ENCODE data around the gene CACNA1C. TPM values are rescaled to one million over a fixed set of nuclear protein-coding genes. Genes with fewer than 3 reads are reported as not detected.
"Not testable (repeated sequence)": the region's sequence is repeated elsewhere in the genome, so short reads cannot be mapped to it uniquely, and the experiment has no call there.

The CACNA1C gene
- total RNA-seq, 1 donor from 2014 or later = 102 TPM

DNA sequence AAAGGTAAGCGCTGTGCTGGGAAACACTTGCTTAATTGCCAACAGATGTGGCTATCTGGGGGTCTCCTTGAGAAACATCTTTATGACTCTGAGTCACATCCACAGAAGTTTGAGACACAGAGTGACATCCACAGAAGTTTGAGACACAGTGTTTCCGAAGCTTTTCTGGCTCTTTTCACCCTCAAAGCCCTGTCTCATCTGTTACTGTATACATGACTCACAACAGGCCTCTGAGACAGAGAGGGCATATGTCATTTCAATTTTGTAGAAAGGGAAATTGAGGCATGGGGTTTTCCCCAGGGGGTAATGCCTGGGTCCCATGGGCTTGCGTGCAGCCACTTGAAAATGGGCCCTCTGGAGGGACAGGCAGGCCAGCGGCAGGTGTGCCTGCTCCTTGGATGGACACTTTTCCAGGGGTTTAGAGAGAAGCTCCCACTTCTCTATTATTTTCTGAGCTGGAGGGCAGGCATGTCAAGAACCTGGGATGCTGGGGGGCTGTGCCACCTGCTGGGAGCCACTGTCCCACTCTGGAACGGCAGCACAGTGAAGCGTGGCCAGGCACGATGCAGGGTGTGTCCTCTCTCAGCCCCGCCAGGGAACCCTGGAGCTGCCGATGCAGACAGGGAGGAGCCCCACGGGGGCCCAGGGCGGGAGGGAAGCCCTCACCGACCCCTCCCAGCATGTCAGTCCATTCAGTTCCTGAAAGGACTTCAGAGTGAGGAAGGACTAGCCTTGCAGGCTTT, 630.7 kb downstream of the CACNA1C start:
- intact Hi-C loops (cut with DNase I) = no loop called here
- Histone ChIP-seq H3K27me3 (no peaks in the 10 kb centered on the region), H3K4me1 (no peaks in the 10 kb centered on the region), H3K4me3 (no peak overlapping the region), H3K9me3 (no peaks in the 10 kb centered on the region), H3K36me3 (peaks cover 83 to 90% of the 10 kb centered on the region in 2 donors), H3K27ac (no peak overlapping the region)
- TF ChIP-seq, protein P1, sequence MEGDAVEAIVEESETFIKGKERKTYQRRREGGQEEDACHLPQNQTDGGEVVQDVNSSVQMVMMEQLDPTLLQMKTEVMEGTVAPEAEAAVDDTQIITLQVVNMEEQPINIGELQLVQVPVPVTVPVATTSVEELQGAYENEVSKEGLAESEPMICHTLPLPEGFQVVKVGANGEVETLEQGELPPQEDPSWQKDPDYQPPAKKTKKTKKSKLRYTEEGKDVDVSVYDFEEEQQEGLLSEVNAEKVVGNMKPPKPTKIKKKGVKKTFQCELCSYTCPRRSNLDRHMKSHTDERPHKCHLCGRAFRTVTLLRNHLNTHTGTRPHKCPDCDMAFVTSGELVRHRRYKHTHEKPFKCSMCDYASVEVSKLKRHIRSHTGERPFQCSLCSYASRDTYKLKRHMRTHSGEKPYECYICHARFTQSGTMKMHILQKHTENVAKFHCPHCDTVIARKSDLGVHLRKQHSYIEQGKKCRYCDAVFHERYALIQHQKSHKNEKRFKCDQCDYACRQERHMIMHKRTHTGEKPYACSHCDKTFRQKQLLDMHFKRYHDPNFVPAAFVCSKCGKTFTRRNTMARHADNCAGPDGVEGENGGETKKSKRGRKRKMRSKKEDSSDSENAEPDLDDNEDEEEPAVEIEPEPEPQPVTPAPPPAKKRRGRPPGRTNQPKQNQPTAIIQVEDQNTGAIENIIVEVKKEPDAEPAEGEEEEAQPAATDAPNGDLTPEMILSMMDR (IDR thresholded peaks at IDR 0.05) = no peak
- peak in 1 of 2 donors; percentile 22 for DNase-seq (ENCODE audit: low spot score in 2 of 2)

DNA sequence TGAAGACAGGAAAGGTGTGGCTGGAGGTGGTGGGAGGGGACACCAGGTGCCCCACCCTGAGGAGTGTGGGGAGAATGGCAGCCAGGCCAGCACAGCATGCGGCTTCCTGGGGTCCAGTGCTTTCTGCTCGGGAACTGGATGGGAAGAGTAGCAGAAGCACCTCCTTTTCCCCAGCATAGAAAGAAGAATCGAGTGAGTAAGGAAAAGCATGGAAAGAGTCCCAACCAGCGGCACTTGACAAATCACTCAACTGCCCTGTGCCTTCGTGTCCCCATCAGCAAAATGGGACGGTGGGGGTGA, 631.2 kb downstream of the CACNA1C start:
- peaks cover 84 to 90% of the 10 kb centered on the region in 2 donors for H3K36me3 ChIP-seq
- H3K27ac ChIP-seq; H3K27me3 ChIP-seq; H3K9me3 ChIP-seq; H3K4me3 ChIP-seq; intact Hi-C loops (cut with DNase I); H3K4me1 ChIP-seq: not testable (repeated sequence)
- peak in 1 of 2 donors; percentile 16 for DNase-seq (ENCODE audit: low spot score in 2 of 2)

DNA sequence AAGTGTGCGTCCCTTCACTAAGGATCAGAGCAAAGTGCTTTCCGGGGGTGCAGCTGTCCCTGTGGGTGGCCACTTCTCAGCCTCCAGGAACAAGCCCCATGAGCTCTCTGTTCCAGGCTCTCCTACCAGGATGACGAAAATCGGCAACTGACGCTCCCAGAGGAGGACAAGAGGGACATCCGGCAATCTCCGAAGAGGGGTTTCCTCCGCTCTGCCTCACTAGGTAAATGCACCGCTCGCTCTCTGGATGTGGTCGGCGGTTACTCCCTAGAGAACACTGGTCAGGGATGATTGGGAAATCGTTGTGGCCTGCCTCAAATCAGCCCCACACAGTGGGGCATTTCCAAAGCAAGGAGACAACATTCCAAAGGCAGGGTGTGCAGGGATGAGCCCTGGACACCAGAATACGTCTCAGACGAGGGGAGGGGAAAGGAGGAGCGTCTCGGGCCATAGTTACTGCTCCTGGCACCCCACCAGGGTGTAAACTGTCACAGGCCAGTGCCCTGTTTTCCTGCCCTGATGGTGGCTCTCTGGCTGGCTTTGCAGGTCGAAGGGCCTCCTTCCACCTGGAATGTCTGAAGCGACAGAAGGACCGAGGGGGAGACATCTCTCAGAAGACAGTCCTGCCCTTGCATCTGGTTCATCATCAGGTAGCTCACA, 633.0 kb downstream of the CACNA1C start:
- H3K36me3 ChIP-seq = peaks cover 84 to 90% of the 10 kb centered on the region in 2 donors
- not testable (repeated sequence) for H3K27me3 ChIP-seq, H3K9me3 ChIP-seq

GRCh38 chr12:2686280-2686646, 633.5 kb downstream of the CACNA1C start:
- H3K36me3 ChIP-seq = peaks cover 82 to 89% of the 10 kb centered on the region in 2 donors

More for the DNA sequence above, 633.0 kb downstream of the CACNA1C start:
- intact Hi-C loops (cut with DNase I); H3K27ac ChIP-seq; DNase-seq (ENCODE audit: low spot score in 2 of 2); H3K4me1 ChIP-seq; H3K4me3 ChIP-seq: not testable (repeated sequence)

GRCh38 chr12:2687058-2687457, 634.3 kb downstream of the CACNA1C start:
- Histone ChIP-seq H3K27me3 (no peaks in the 10 kb centered on the region), H3K9me3 (no peaks in the 10 kb centered on the region), H3K4me1 (no peaks in the 10 kb centered on the region), H3K27ac (no peak overlapping the region), H3K4me3 (no peak overlapping the region), H3K36me3 (peaks cover 77 to 84% of the 10 kb centered on the region in 2 donors)
- TF ChIP-seq, protein P1 (IDR thresholded peaks at IDR 0.05) = no peak
- intact Hi-C loops (cut with DNase I) = no loop called here
- DNase-seq (ENCODE audit: low spot score in 2 of 2) = peak in 1 of 2 donors; percentile 37

More at GRCh38 chr12:2686280-2686646, 633.5 kb downstream of the CACNA1C start:
- intact Hi-C loops (cut with DNase I) = no loop called here
- Histone ChIP-seq H3K27me3 (no peaks in the 10 kb centered on the region), H3K4me3 (no peak overlapping the region), H3K27ac (no peak overlapping the region), H3K4me1 (no peaks in the 10 kb centered on the region), H3K9me3 (no peaks in the 10 kb centered on the region)
- TF ChIP-seq, protein P1 (IDR thresholded peaks at IDR 0.05) = no peak
- DNase-seq (ENCODE audit: low spot score in 2 of 2) = peak in 1 of 2 donors; percentile 28

GRCh38 chr12:2687726-2688125, 634.9 kb downstream of the CACNA1C start:
- H3K36me3 ChIP-seq = peaks cover 71 to 78% of the 10 kb centered on the region in 2 donors
- intact Hi-C loops (cut with DNase I) = no loop called here
- H3K27ac ChIP-seq = no peak overlapping the region
- no peaks in the 10 kb centered on the region for H3K4me1 ChIP-seq
- H3K4me3 ChIP-seq = no peak overlapping the region
- no peaks in the 10 kb centered on the region for H3K27me3 ChIP-seq
- H3K9me3 ChIP-seq = no peaks in the 10 kb centered on the region
- TF ChIP-seq, protein P1 (IDR thresholded peaks at IDR 0.05) = no peak
- DNase-seq (ENCODE audit: low spot score in 2 of 2) = no peak
